ENCODE data around the gene HAUS5.

DNA sequence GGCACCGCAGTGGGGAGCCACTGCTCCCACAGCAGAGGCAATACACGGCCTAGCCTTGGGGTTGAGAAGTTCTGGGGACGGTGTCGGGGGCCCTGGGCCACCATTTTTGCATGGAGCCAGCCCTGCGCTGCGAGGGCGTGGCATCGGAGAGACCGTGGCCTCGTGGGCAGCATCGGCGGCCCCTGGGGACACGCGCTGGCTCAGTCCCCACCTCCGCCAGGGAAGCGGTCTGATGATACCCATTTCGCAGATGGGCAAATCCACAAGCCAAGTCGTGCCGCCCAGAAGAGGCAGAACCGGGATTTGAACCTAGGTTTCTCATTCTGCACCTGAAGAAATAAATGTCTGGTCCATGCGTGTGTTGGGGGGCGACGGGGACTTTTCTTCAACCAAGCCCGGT is 52.6 kb downstream of the HAUS5 start:
- TF ChIP-seq CTCF (IDR thresholded peaks at IDR 0.05 in 4 of 5, conservative IDR thresholded peaks at IDR 0.05 in 1 of 5) (no peak), POLR2A (IDR thresholded peaks at IDR 0.05) (no peak)

Data from gastrocnemius medialis (tissue), 4 donors.